GM13976 (cell line): ENCODE results near the gene CMC2.

Source experiments
- DNase-seq: peaks from one replicate; pipeline ENCODE4 v3.0.0; 2012; ENCODE audit warnings: low spot score
- CTCF ChIP-seq: IDR thresholded peaks from 2 replicates; pipeline ENCODE4 v1.5.1; 2012; ENCODE audit warnings: borderline replicate concordance, mild to moderate bottlenecking; ENCODE audit not compliant: insufficient read depth; ENCODE audit errors: extremely low read depth, missing control alignments, control extremely low read depth
- in situ Hi-C: fragments of 300-500 bp; cut with MboI; formaldehyde crosslinking; loops from one replicate; pipeline ENCODE4 v1.12.0; 2022; ENCODE audit warnings: low sequenced_read_pairs, mixed read lengths, inconsistent platforms; ENCODE audit not compliant: unreplicated experiment

CMC2 gene

DNA sequence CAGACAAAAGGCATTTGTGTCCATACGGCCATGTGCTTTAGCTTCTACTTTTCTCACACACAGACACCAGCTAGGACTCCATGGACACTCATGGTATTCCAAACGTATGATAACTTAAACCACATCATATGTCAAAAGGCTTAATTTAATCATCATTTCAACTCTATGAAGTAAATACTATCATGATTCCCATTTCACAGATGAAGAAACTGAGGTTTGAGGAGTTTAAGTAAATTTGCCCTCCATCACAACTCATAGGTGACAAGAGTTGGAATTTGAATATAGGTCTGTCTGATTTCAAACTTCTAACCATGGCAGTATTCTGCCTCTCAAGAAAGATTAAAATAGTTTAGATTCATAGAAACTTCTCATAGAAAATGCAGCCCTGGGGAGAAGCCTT is 43.8 kb downstream of the CMC2 start:
- DNase-seq, result no peak
- no peak for TF ChIP-seq CTCF
- in situ Hi-C loops, result no loop called here

- no peak for TF ChIP-seq CTCF
- DNase-seq, result no peak
- in situ Hi-C loops, result no loop called here
Observed at GRCh38 chr16:80958284-80958683, 48.4 kb downstream of the CMC2 start.

DNA sequence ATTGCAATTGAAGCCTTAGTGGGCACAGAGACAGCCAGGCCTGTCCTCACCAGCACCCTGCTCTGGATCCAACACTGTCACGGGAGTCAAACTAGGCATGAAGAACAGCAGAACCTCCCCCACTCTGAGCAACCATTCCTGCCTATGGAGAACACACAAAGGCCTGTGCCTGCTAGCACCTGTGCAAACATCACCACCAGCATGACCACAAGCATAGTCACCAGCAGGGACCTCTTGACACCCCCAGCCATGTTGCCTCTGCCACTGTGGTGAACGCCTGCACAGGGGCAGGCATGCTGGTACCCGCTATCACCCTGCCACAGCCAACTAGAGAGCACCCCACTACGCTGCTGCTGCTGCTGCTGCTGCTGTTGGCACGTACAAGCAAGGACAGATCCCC is 51.7 kb downstream of the CMC2 start:
- TF ChIP-seq CTCF, result no peak

DNA sequence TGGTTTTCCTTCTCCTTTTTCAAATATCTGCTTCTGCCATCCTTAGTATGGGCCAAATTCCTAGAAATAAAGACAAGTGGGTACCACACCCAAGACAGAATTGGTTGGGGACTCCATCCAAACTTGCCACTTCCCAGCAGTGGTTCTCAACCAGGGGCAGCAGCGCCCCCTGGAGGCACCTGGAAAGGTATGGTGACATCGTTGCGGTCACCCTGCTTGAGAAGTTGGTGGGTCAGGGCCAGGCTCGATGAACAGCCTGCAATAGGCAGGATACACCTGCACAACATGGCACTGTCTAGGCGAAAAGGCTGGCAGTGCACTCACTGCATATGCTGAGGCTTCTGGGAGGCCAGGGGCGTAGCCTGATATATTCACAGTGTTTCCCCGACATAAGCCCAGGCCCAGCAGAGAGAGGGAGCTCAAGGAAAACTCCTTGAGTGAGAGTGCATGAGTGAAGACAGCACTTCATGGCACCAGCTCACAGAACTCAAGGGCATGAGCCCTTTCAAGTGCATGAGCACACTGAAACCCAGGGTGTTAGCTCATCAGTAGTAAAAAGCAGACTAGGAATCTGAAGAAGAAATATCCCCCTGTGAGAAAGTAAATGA is 57.7 kb downstream of the CMC2 start:
- in situ Hi-C loops, result no loop called here
- TF ChIP-seq CTCF, result peak; percentile 72
- peak; percentile 55 for DNase-seq

More for the DNA sequence above, 51.7 kb downstream of the CMC2 start:
- DNase-seq, result no peak
- in situ Hi-C loops, result no loop called here

DNA sequence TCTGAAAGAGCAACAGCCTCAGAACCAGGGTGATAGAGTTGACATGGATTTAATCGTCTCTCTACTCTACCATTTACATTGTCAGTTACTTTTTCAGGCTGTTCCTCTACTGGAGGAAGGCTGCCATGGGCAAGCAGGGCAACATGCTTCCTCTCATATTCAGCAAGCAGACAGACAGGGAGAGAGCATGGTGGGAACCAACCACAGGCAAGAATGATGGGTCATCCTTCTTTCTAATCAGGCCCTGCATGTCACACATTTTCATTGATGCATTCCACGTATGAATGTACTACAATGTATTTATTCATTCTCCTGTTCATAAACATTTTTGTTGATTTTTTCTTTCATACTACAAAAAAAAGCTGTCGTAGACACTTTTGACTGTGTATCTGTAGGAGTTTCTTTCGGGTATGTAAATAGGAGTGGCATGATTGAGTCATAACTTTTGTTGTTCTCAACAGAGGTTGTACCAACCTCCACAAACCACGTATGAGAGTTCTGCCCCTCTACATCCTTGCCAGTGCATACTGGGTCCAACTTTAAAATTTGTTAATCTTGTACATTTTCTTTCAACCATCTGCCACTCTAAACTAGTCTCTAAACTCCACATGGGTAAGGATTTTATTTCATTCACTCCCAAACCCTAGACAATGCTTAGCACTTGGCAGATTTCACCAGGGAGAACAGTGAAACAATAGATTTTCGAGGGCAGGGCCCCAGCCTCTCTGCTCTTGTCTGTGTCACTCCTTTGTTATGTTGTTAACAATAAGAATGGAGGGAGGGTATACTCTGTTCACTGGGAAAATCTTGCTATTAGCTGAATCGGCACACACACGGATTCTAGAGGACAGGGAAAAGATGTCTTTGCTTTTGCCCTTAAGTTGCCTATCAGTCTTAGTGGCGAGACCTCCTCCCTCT is 58.7 kb downstream of the CMC2 start:
- TF ChIP-seq CTCF, result no peak
- in situ Hi-C loops, result no loop called here
- no peak for DNase-seq

DNA sequence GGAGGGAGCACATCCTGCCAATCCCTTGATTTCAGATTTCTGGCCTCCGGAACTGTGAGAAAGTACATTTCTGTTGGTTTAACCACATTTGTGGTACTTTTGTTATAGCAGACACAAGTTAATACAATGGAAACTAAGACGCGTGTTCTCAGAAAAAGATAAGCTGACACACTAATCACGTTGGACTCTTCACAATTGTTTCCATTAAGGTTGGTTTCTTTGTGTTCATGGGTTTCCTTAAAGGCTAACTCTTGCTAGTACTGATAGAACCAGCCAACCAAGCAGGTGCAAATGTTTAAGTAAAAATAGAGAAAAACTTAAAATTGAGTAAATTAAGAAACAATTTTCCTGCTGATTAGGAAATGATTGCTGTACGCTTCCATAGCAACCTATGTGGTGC is 59.4 kb downstream of the CMC2 start:
- DNase-seq, result no peak
- in situ Hi-C loops, result no loop called here
- no peak for TF ChIP-seq CTCF
